OCI-LY7 (cell line): ENCODE measurements around the gene GCH1. TPM values are rescaled to one million over a fixed set of nuclear protein-coding genes. Genes with fewer than 3 reads are reported as not detected.
"Not testable (repeated sequence)": the region's sequence is repeated elsewhere in the genome, so short reads cannot be mapped to it uniquely, and the experiment has no call there.

Source experiments
- BruUV-seq: library from RNA; stranded (reverse); fragments of 400-500 nt; replicated peaks from 2 replicates; lab custom pipeline; 2021; lab: Mats Ljungman, UMichigan
- CTCF ChIA-PET: fragments of 300-600 bp; sonication (Branson Sonifier 250); formaldehyde crosslinking; loops from one replicate; lab custom pipeline; 2022; ENCODE audit warnings: antibody characterized with exemption; ENCODE audit not compliant: unreplicated experiment; lab: Charles Lee
- POLR2A ChIA-PET: fragments of 300-600 bp; sonication (Branson Sonifier 250); formaldehyde crosslinking; loops from one replicate; lab custom pipeline; 2022; ENCODE audit warnings: antibody characterized with exemption; lab: Charles Lee
- DNase-seq: peaks from one replicate; pipeline ENCODE4 v3.0.0-alpha.2; 2015; ENCODE audit warnings: low spot score
- H2AFZ ChIP-seq: fragments of 200-600 bp; sonication (generic), shearing (Covaris generic); 2 replicates; pipeline ENCODE4 v1.6.1; 2014; ENCODE audit warnings: mild to moderate bottlenecking, antibody characterized with exemption, low read length, moderate library complexity
- H3K27ac ChIP-seq: fragments of 200-600 bp; sonication (generic); 2 replicates; pipeline ENCODE4 v1.5.1; 2014; ENCODE audit warnings: mixed run types, low read depth, mild to moderate bottlenecking, moderate library complexity, low read length, inconsistent platforms; ENCODE audit not compliant: poor library complexity, severe bottlenecking
- H3K36me3 ChIP-seq: fragments of 200-600 bp; sonication (generic); 2 replicates; pipeline ENCODE4 v1.6.1; 2014; ENCODE audit warnings: mild to moderate bottlenecking, antibody characterized with exemption, low read length, moderate library complexity, mixed read lengths; ENCODE audit not compliant: insufficient read depth
- H3K4me1 ChIP-seq: fragments of 200-600 bp; sonication (generic); 2 replicates; pipeline ENCODE4 v1.5.1; 2014; ENCODE audit warnings: mild to moderate bottlenecking, low read length; ENCODE audit not compliant: insufficient read depth, poor library complexity, severe bottlenecking
- H3K4me2 ChIP-seq: fragments of 200-600 bp; sonication (generic); 2 replicates; pipeline ENCODE4 v1.6.1; 2014; ENCODE audit warnings: mild to moderate bottlenecking, low read length
- H3K4me3 ChIP-seq: fragments of 200-600 bp; sonication (generic); 2 replicates; pipeline ENCODE4 v1.5.1; 2014; ENCODE audit warnings: mild to moderate bottlenecking, low read depth, low read length; ENCODE audit not compliant: poor library complexity, severe bottlenecking
- H3K79me2 ChIP-seq: fragments of 200-600 bp; sonication (generic); 2 replicates; pipeline ENCODE4 v1.6.1; 2016; ENCODE audit warnings: low read depth, mild to moderate bottlenecking, low read length, moderate library complexity, mixed read lengths; ENCODE audit not compliant: insufficient read depth
- H3K9me2 ChIP-seq: fragments of 200-600 bp; sonication (generic); 2 replicates; pipeline ENCODE4 v1.6.1; 2016; ENCODE audit warnings: mild to moderate bottlenecking, low read length, mixed read lengths; ENCODE audit not compliant: insufficient read depth
- H3K9me3 ChIP-seq: fragments of 200-600 bp; sonication (generic); 2 replicates; pipeline ENCODE4 v1.6.1; 2014; ENCODE audit warnings: mild to moderate bottlenecking, mixed run types, low read length, mixed read lengths
- H4K20me1 ChIP-seq: fragments of 200-600 bp; sonication (generic); 2 replicates; pipeline ENCODE4 v1.6.1; 2014; ENCODE audit warnings: mild to moderate bottlenecking, antibody characterized with exemption, low read length, moderate library complexity, mixed read lengths; ENCODE audit not compliant: insufficient read depth
- CTCF ChIP-seq: fragments of 200-600 bp; sonication (generic); conservative IDR thresholded peaks from 2 replicates; pipeline ENCODE4 v1.5.1; 2014; ENCODE audit warnings: mild to moderate bottlenecking, antibody characterized with exemption, low read length, moderate library complexity, mixed read lengths
- EZH2phosphoT487 ChIP-seq: fragments of 200-600 bp; sonication (generic); IDR thresholded peaks from 2 replicates; pipeline ENCODE4 v1.6.1; 2018; ENCODE audit warnings: low read depth, borderline replicate concordance, mild to moderate bottlenecking, mixed run types, antibody characterized with exemption, low read length, moderate library complexity, mixed read lengths
- intact Hi-C: fragments of 100-400 bp; cut with micrococcal nuclease; formaldehyde crosslinking; loops from one replicate; pipeline ENCODE4 v1.10.0; 2022; ENCODE audit not compliant: unreplicated experiment
- total RNA-seq, 2 experiments: library from RNA; depleted of rRNA in 1 of 2; stranded (reverse); fragments of >200 nt in 1 of 2; shearing (Covaris generic) in 1 of 2; gene quantifications; 2 replicates each; pipeline ENCODE4 v1.2.3, GENCODE V29; 2014 to 2022

GCH1 gene
- total RNA-seq, 2 experiments from 2014 or later, result 14.7 to 22.5 TPM

GRCh38 chr14:54918427-54918826 lies 15.8 kb upstream of the GCH1 start:
- Histone ChIP-seq H3K9me2 (no peaks in the 10 kb centered on the region), H3K4me1 (no peaks in the 10 kb centered on the region), H3K9me3 (no peaks in the 10 kb centered on the region), H3K79me2 (no peaks in the 10 kb centered on the region), H3K4me3 (no peak overlapping the region), H3K27ac (no peak overlapping the region), H3K36me3 (no peaks in the 10 kb centered on the region), H4K20me1 (no peaks in the 10 kb centered on the region), H2AFZ (no peak overlapping the region), H3K4me2 (no peak overlapping the region)
- ChIA-PET CTCF (no interaction called here), POLR2A (interaction anchor here (0.7 to 0.9 kb wide), 2 partner anchors 428 to 707 kb away, joined by 3 read pairs; no protein-coding TSS in a partner anchor)
- no peak for TF ChIP-seq CTCF
- TF ChIP-seq EZH2phosphoT487, result no peak
- intact Hi-C loops, result no loop called here
- no TSS peak for BruUV-seq
- DNase-seq, result no peak

GRCh38 chr14:54916101-54916500 lies 13.5 kb upstream of the GCH1 start:
- Histone ChIP-seq H3K4me3 (no peak overlapping the region), H3K79me2 (no peaks in the 10 kb centered on the region), H3K27ac (no peak overlapping the region), H3K9me3 (no peaks in the 10 kb centered on the region), H3K36me3 (no peaks in the 10 kb centered on the region), H4K20me1 (no peaks in the 10 kb centered on the region), H2AFZ (no peak overlapping the region), H3K4me1 (no peaks in the 10 kb centered on the region), H3K9me2 (no peaks in the 10 kb centered on the region), H3K4me2 (no peak overlapping the region)
- BruUV-seq, result no TSS peak
- POLR2A ChIA-PET, result interaction anchor here (0.8 kb wide), 1 partner anchor 12 kb away, joined by 3 read pairs; no protein-coding TSS in a partner anchor
- CTCF ChIA-PET, result no interaction called here
- intact Hi-C loops, result no loop called here
- no peak for TF ChIP-seq CTCF
- no peak for TF ChIP-seq EZH2phosphoT487
- no peak for DNase-seq

- Histone ChIP-seq H4K20me1 (no peaks in the 10 kb centered on the region), H2AFZ (no peak overlapping the region), H3K4me2 (no peak overlapping the region), H3K9me3 (no peaks in the 10 kb centered on the region), H3K79me2 (no peaks in the 10 kb centered on the region), H3K4me3 (no peak overlapping the region), H3K36me3 (no peaks in the 10 kb centered on the region), H3K4me1 (no peaks in the 10 kb centered on the region), H3K27ac (no peak overlapping the region), H3K9me2 (no peaks in the 10 kb centered on the region)
- no peak for TF ChIP-seq CTCF
- TF ChIP-seq EZH2phosphoT487, result no peak
- no TSS peak for BruUV-seq
- DNase-seq, result no peak
- ChIA-PET POLR2A (no interaction called here), CTCF (no interaction called here)
- intact Hi-C loops, result no loop called here
Observed at GRCh38 chr14:54909817-54910558, 7.4 kb upstream of the GCH1 start.

- H3K4me3 ChIP-seq, H3K9me3 ChIP-seq, CTCF ChIA-PET, H3K9me2 ChIP-seq, POLR2A ChIA-PET, H3K36me3 ChIP-seq, DNase-seq, H3K4me1 ChIP-seq, H4K20me1 ChIP-seq, H3K4me2 ChIP-seq, intact Hi-C loops, H3K27ac ChIP-seq, BruUV-seq, H3K79me2 ChIP-seq, H2AFZ ChIP-seq: not testable (repeated sequence)
Observed at GRCh38 chr14:54908973-54909372, 6.3 kb upstream of the GCH1 start.
